Measurements from ENCODE around the gene CD48. TPM values are rescaled to one million over a fixed set of nuclear protein-coding genes. Genes with fewer than 3 reads are reported as not detected.

Gene CD48
- total RNA-seq, 2 donors from 2014 or later = 386 to 387 TPM

DNA sequence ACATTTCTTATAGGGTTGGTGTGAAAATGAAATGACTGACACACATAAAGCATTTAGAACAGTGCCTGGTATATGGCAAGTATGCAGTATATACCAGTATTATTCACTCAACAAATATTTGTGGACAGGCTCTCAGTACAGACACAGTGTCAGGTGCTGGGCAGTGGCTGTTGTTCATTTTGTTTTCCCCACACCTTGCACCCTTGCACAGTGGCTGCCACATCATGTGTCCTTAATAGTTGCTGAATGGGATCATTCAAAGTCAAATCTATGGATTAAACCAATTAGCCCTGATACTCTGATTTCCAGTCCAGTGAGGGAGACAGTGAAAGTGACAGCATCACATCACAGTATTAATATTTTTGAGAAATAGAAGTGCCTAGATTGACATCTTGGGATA, 67.2 kb downstream of the CD48 start:
- Mint-ChIP-seq H3K27ac (peak overlapping the region; percentile 99), H3K36me3 (ENCODE audit: low read depth) (peaks cover 22% of the 10 kb centered on the region), H3K4me1 (peaks cover 69% of the 10 kb centered on the region), H3K4me3 (peak overlapping the region; percentile 99), H3K27me3 (no peaks in the 10 kb centered on the region)
- DNase-seq = no peak
- H3K9me3 ChIP-seq (ENCODE audit: control insufficient read depth, low read length, poor library complexity, severe bottlenecking) = peaks cover 15% of the 10 kb centered on the region
- no peak for ATAC-seq

GRCh38 chr1:160643138-160643537, 68.5 kb downstream of the CD48 start:
- H3K36me3 Mint-ChIP-seq (ENCODE audit: low read depth) = peaks cover 27% of the 10 kb centered on the region
- peaks cover 74% of the 10 kb centered on the region for H3K4me1 Mint-ChIP-seq
- H3K9me3 ChIP-seq (ENCODE audit: control insufficient read depth, low read length, poor library complexity, severe bottlenecking) = peaks cover 15% of the 10 kb centered on the region
- H3K4me3 Mint-ChIP-seq = peak overlapping the region; percentile 99
- peak overlapping the region; percentile 99 for H3K27ac Mint-ChIP-seq
- no peaks in the 10 kb centered on the region for H3K27me3 Mint-ChIP-seq
- DNase-seq = no peak
- ATAC-seq = no peak

GRCh38 chr1:160642281-160642644, 69.4 kb downstream of the CD48 start:
- ATAC-seq (no peak), DNase-seq (no peak)
- Mint-ChIP-seq H3K4me1 (peaks cover 75% of the 10 kb centered on the region), H3K36me3 (ENCODE audit: low read depth) (peaks cover 27% of the 10 kb centered on the region), H3K4me3 (peak overlapping the region; percentile 99), H3K27me3 (no peaks in the 10 kb centered on the region), H3K27ac (peak overlapping the region; percentile 99)
- peaks cover 15% of the 10 kb centered on the region for H3K9me3 ChIP-seq (ENCODE audit: control insufficient read depth, low read length, poor library complexity, severe bottlenecking)

GRCh38 chr1:160641323-160642280, 70.0 kb downstream of the CD48 start:
- peak; percentile 21 for ATAC-seq
- peak in 1 of 3 donors; percentile 19 for DNase-seq
- Mint-ChIP-seq H3K27ac (peak overlapping the region; percentile 99), H3K36me3 (ENCODE audit: low read depth) (peaks cover 27% of the 10 kb centered on the region), H3K27me3 (no peaks in the 10 kb centered on the region), H3K4me1 (peaks cover 79% of the 10 kb centered on the region), H3K4me3 (peak overlapping the region; percentile 99)
- H3K9me3 ChIP-seq (ENCODE audit: control insufficient read depth, low read length, poor library complexity, severe bottlenecking) = peaks cover 15% of the 10 kb centered on the region

GRCh38 chr1:160640359-160641123, 71.1 kb downstream of the CD48 start:
- H3K4me3 Mint-ChIP-seq = peak overlapping the region; percentile 83
- peaks cover 12% of the 10 kb centered on the region for H3K9me3 ChIP-seq (ENCODE audit: control insufficient read depth, low read length, poor library complexity, severe bottlenecking)
- H3K27me3 Mint-ChIP-seq = no peaks in the 10 kb centered on the region
- no peak for DNase-seq
- H3K36me3 Mint-ChIP-seq (ENCODE audit: low read depth) = peaks cover 24% of the 10 kb centered on the region
- ATAC-seq = peak; percentile 56
- peaks cover 79% of the 10 kb centered on the region for H3K4me1 Mint-ChIP-seq
- peak overlapping the region; percentile 99 for H3K27ac Mint-ChIP-seq

DNA sequence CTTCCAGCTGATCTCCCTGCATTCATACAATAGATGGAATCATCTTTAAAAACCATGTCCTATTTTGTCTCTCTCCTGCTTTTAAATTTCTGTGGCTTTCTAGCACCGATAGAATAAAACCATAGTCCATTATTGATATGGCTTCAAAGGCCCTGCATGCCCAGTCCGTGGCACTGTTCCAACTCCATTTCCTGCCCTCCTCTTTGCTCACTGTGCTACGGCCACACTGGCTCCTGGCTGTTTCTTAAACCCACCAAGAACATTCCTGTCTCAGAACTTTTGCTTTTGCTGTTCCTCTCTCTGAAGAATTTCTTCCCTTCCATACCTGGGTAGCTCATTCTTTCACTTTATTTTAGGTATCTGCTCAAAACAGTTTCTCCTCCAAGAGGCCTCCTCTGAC, 72.0 kb downstream of the CD48 start:
- Mint-ChIP-seq H3K4me3 (peak overlapping the region; percentile 92), H3K27ac (peak overlapping the region; percentile 99), H3K27me3 (no peaks in the 10 kb centered on the region), H3K4me1 (peaks cover 81% of the 10 kb centered on the region), H3K36me3 (ENCODE audit: low read depth) (peaks cover 18% of the 10 kb centered on the region)
- H3K9me3 ChIP-seq (ENCODE audit: control insufficient read depth, low read length, poor library complexity, severe bottlenecking) = peaks cover 9% of the 10 kb centered on the region
- ATAC-seq (no peak), DNase-seq (no peak)

DNA sequence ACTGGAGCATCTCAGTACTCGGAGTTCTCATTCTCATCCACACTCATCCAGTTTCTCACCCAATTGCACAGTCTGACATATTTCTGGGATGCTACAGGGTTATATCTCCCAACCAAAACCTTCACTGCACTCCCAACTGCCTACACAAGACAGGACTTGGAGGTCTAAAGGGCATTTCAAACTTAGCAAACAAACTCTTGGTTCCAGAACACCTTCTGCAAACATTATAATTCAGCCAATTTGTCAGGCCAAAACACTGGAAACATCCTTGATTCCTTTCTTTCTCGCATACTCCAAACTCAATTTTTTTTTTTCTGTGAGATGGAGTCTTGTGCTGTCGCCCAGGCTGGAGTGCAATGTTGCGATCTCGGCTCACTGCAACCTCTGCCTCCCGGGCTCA, 72.7 kb downstream of the CD48 start:
- H3K9me3 ChIP-seq (ENCODE audit: control insufficient read depth, low read length, poor library complexity, severe bottlenecking) = peaks cover 5% of the 10 kb centered on the region
- Mint-ChIP-seq H3K36me3 (ENCODE audit: low read depth) (peaks cover 18% of the 10 kb centered on the region), H3K4me3 (peak overlapping the region; percentile 92), H3K4me1 (peaks cover 81% of the 10 kb centered on the region), H3K27ac (peak overlapping the region; percentile 99), H3K27me3 (no peaks in the 10 kb centered on the region)
- ATAC-seq = no peak
- no peak for DNase-seq

DNA sequence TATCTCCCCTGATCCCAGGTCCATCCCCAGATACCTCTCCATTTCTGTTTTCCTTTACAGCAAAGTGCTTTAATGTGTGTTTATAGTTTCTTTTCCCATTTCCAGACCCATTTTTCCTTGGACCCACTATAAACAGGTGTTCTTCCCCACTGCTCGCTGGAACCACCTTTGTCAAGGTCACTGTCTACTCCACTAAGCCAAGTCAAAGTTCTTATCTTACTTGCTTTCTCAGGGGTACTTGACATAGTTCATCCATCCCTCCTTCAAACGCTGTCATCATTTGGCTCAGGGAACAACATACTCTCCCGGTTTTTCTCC, 73.1 kb downstream of the CD48 start:
- Mint-ChIP-seq H3K4me1 (peaks cover 83% of the 10 kb centered on the region), H3K4me3 (peak overlapping the region; percentile 92), H3K27me3 (no peaks in the 10 kb centered on the region), H3K27ac (peak overlapping the region; percentile 99), H3K36me3 (ENCODE audit: low read depth) (peaks cover 18% of the 10 kb centered on the region)
- no peak for DNase-seq
- peaks cover 5% of the 10 kb centered on the region for H3K9me3 ChIP-seq (ENCODE audit: control insufficient read depth, low read length, poor library complexity, severe bottlenecking)
- ATAC-seq = peak; percentile 26

DNA sequence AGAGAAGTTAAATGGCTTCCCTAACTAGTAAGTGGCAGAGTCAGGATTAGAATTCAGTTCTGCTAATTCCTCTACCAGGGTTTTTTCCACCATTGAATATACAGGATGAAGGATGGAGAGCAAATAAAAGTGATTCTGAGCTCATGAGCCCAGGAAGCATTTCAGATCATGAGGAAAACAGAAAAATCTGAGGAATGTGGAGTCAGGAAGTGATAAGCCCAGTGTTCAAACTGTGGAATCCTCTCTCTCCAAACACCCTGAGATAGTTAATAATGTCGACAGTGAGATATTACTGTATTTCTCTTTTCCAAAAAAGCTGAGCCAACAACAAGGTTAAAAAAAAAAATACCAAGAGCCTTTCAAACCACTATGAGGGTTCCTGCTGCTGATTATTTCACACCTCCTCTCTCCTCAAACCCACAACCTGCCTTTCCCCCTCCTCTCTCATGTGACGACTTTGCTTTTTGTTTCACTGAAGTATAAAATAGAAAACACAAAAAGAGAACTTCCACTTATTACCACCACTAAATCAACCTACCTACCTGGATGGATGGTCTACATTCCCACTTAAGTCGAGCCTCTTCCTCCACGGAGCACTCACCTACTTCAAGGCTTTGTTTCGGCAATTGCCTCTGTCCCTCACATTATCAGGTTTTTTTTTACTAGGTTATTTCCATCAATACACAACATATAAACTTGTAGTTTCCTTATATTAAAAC, 73.6 kb downstream of the CD48 start:
- peaks cover 81% of the 10 kb centered on the region for H3K4me1 Mint-ChIP-seq
- H3K36me3 Mint-ChIP-seq (ENCODE audit: low read depth) = peaks cover 18% of the 10 kb centered on the region
- H3K27ac Mint-ChIP-seq = peak overlapping the region; percentile 99
- ATAC-seq (peak; percentile 82), DNase-seq (no peak)
- H3K27me3 Mint-ChIP-seq = no peaks in the 10 kb centered on the region
- peak overlapping the region; percentile 92 for H3K4me3 Mint-ChIP-seq
- peaks cover 5% of the 10 kb centered on the region for H3K9me3 ChIP-seq (ENCODE audit: control insufficient read depth, low read length, poor library complexity, severe bottlenecking)

DNA sequence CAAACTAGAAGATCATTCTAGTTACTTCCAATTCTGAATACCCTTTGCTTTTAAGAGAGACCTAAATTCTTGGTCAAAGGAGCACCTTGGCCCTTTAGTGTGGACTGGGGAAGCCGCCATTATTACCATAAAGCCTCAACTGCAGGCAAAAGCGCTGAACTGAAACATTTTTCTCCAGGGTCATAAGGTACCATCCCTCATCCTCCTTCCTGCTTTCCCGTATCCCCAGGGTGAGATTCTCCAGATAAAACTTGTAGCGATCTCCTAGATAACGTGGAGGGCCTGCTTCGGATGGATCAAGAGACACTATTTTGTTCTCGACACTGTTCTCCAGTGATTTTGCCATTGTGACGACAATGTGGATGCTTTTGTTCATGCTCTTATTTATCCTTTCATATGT, 74.6 kb downstream of the CD48 start:
- ATAC-seq = no peak
- H3K4me3 Mint-ChIP-seq = peak overlapping the region; percentile 63
- no peak for DNase-seq
- H3K27me3 Mint-ChIP-seq = no peaks in the 10 kb centered on the region
- peaks cover 18% of the 10 kb centered on the region for H3K36me3 Mint-ChIP-seq (ENCODE audit: low read depth)
- no peaks in the 10 kb centered on the region for H3K9me3 ChIP-seq (ENCODE audit: control insufficient read depth, low read length, poor library complexity, severe bottlenecking)
- H3K4me1 Mint-ChIP-seq = peaks cover 76% of the 10 kb centered on the region
- peak overlapping the region; percentile 99 for H3K27ac Mint-ChIP-seq

- Mint-ChIP-seq H3K4me3 (peak overlapping the region; percentile 33), H3K4me1 (peaks cover 76% of the 10 kb centered on the region), H3K27me3 (no peaks in the 10 kb centered on the region), H3K36me3 (ENCODE audit: low read depth) (peaks cover 18% of the 10 kb centered on the region), H3K27ac (peak overlapping the region; percentile 99)
- ATAC-seq (no peak), DNase-seq (no peak)
- H3K9me3 ChIP-seq (ENCODE audit: control insufficient read depth, low read length, poor library complexity, severe bottlenecking) = no peaks in the 10 kb centered on the region
Observed at GRCh38 chr1:160636547-160636946, 75.1 kb downstream of the CD48 start.

DNA sequence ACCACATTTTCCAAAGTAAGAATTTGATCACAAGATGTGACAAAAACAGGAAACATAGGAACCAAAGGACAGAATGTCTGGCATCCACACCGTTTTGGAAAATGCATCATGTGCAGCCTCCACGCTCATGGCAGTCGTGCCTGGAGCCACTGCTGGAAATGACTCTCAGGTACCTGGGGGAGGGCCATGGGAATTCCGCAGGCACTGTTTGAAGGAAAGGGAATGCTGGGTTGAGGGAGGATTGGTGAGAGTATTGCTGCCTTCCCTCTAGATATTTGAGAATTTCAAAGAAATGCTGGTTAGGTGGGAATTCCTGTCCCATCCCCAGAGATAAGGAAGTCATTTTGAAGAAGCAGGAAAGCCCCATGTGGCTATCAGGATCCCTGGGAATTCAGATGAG, 75.5 kb downstream of the CD48 start:
- H3K9me3 ChIP-seq (ENCODE audit: control insufficient read depth, low read length, poor library complexity, severe bottlenecking) = no peaks in the 10 kb centered on the region
- peak overlapping the region; percentile 33 for H3K4me3 Mint-ChIP-seq
- ATAC-seq (no peak), DNase-seq (no peak)
- H3K4me1 Mint-ChIP-seq = peaks cover 77% of the 10 kb centered on the region
- peaks cover 18% of the 10 kb centered on the region for H3K36me3 Mint-ChIP-seq (ENCODE audit: low read depth)
- no peaks in the 10 kb centered on the region for H3K27me3 Mint-ChIP-seq
- H3K27ac Mint-ChIP-seq = peak overlapping the region; percentile 99

Measured in T-helper 17 cell (primary cell).